LNCAP (cell line): ENCODE results near the gene KCNQ1OT1.

ENCODE experiments used
- TF ChIP-seq, protein P1 (sequence below): fragments of 450-650 bp; IDR thresholded peaks from 2 replicates; pipeline ENCODE4 v1.5.1; 2017; ENCODE audit warnings: mild to moderate bottlenecking

KCNQ1OT1 gene

DNA sequence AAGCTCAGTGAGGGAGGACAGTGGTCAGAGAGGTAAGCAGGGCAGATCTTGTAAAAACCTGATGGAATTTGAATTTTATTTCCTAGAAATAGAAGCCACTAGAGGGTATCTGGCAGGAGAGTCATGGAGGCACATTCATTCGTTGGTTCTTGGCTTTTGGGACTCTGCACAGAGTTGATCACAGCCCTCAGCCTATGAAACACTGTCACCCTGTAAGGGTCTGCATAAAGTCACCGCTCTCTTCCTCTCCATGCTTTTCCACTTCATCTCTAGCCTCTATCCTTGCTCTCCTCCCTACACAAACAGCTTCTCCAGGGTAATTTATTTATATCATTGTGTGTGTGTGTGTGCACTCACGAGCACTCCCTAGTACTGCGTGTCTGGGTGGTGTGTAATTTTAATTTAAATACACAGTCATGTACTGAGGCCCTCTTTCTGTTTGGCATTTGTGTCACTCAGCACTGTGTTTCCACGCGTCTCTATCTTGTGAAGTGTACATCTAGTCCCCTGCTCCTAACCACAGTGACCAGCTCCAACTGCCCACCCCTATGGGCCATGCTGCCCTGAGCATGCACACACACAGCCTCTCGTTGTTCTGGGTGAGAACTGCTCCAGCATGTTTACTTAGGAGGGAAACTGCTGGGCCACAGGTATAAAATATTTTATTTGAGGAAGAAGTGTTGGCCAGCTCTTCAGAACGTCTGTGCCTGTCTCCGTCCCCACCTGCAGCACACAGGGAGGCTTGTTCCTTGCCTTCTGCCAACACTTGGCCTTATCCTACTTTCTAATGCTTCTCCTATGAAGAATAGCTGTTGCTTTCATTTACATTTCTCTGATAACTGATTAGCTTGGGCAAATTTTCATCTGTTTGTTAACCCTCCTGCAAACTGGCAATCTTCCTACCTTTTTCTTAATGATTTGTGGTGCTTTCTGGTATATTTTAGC is 4.5 kb downstream of the KCNQ1OT1 start:
- TF ChIP-seq, protein P1, sequence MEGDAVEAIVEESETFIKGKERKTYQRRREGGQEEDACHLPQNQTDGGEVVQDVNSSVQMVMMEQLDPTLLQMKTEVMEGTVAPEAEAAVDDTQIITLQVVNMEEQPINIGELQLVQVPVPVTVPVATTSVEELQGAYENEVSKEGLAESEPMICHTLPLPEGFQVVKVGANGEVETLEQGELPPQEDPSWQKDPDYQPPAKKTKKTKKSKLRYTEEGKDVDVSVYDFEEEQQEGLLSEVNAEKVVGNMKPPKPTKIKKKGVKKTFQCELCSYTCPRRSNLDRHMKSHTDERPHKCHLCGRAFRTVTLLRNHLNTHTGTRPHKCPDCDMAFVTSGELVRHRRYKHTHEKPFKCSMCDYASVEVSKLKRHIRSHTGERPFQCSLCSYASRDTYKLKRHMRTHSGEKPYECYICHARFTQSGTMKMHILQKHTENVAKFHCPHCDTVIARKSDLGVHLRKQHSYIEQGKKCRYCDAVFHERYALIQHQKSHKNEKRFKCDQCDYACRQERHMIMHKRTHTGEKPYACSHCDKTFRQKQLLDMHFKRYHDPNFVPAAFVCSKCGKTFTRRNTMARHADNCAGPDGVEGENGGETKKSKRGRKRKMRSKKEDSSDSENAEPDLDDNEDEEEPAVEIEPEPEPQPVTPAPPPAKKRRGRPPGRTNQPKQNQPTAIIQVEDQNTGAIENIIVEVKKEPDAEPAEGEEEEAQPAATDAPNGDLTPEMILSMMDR, result no peak

DNA sequence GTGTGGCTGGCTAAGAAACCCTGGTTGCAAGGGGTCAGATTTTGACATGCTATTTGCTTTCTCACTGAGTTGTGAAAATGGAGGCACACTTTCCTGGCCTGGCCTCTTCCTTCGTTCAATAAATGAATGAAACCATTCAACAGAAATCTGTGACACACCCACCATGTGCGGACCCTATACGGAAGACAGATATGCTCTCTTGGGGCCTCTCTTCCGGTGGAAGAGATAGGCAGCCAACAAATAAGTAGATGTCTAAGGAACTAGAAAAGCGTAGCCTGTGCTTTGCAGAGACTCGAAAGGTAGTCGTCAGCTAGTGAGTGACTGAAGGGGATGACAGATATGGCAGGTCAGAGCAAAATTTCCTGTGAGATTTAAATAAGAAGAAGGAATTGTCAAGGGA is 5.3 kb downstream of the KCNQ1OT1 start:
- TF ChIP-seq, protein P1, result no peak

DNA sequence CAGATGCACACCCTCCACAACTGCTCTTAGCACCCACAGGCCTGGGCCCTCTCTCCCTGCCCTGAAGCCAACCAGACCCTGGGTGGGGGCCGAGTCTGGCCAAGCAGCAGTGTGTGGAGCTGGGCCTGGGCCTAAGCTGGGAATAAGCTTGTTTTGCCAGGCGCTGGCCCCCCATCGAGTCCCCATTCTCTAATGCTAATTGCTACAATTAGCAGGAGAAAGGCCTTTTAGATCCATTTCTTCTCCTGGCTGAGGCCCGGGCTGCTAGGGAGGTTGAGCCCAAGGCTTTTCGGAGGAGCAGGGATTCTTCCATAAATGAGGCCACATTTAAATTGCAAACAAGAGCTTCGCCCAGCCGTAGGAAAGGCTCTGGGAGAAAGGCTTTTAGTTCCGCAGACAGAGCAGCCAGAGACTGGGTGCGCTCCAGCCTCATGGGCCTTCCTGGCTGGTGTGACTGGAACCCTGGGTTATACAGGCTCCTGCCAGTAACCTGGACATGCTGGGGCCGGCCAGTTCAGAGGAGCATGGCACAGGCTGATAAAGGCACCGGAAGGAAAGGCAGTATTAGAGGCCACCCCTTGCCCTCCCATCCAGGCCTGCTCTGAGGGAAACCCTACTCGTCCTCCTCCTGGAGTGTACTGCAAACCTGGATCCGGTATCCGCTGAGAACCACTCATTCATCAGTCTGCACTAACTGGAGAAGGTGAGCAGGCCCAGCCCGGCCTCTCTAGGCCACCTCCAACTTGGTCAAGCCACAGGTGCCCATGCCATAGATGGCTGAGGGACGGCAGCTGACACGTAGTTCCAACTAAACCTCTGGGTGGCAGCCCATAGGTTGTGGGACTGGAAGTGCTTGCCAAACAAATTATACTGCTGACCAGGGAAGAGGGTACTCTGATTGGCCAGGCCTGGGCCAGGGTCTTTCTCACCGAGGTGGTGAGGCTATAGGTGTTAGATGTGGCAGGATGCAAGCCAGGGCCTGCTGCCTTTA is 6.2 kb downstream of the KCNQ1OT1 start:
- TF ChIP-seq, protein P1, result no peak

DNA sequence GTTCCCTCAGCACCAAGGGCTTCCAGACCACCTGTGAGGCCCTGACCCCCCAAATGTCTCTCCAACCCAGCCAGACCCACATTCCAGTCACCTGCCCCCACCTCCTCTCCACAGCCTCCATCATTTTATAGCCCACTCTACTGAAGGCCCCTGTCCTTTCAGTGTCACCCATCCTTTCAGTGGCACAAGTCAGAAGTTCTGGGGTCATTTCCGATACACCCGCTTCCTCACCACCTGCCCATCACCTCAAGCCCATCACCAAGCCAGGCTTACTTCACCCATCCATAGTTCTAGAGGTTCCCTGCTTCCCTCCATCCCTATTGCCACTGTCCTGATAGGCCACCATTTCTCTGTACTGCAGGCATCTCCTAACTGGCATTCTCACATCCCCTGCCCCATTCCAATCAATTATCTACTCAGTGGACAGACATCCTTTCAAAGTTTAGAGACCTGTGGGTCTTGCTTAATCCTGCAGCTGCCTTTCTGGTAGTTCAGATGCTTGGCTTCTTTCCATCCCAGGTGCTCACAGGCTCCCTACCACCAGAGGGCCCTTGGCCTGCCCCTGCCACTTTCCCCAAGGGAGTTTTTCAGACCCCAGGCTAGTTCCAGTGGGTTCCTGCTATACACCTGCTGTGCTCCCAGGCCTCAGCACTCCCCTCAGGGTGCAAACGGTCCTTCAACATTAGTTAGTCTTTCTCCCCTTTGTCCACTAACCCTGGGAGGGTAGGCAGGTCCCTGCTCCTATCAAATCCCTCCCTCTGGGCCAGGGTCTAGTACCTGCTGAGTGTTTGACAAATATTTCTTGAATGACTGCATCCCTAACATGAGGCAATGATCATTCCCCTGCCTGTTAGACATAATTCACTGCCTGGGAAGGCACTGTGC is 7.6 kb downstream of the KCNQ1OT1 start:
- TF ChIP-seq, protein P1, result peak; percentile 45

DNA sequence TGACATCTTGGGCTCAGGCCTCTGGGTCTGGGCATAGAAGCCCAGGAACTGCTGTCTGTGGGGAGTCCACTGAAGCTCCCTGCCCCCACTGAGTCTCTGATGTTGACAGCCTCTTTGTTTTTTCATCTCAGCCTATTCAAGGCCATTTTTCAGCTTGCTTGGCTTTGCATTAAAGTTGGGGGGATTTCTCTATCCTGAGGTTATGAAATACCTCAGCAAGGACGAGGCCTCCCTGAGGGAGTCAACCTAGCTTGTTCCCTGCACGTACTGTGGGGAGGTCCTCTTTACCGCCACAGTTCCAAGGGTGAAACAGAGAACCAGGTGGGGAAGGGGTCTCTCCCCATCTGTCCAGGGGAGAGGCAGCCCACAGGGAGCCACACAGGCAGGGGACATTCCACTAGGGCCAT is 8.4 kb downstream of the KCNQ1OT1 start:
- TF ChIP-seq, protein P1, result no peak

DNA sequence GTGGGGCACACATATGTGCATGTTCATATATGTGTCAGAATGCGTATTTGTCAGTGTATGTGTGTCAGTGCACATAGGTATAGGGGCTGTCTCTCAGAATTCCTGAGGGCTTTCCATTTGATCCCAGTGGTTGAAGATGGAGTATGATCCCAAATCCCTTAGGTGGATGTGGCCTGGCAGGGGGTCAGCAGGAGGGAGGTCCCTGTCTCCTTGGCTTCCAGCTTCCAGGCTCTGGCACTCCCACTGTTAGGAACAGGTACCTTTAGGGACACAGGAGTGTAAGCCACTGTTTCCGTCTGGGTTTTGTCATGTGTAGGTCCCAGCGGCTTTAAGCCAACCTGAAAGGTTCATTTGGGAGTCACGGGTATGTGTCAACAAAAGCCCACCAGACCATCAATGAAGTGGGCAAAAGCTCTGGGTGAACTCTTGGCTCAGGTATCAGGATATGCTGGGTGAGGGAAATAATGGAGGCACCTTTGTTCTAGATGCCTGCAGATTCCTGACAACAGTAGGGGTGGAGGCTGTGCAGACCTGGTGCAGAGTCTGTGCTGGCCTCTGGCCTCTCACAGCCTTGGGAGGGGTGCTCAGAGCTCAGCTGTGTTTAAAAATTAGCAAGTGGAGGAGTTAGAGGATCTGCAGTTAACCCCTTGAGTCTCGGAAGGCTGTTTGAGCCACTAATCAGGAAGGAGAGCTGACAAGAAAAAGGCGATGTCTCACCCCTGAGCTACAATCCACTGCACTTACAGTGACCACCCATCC is 9.0 kb downstream of the KCNQ1OT1 start:
- TF ChIP-seq, protein P1, result no peak
